Right lobe of liver (tissue), 6 donors: Measurements from ENCODE around the gene PIGA. TPM values are rescaled to one million over a fixed set of nuclear protein-coding genes. Genes with fewer than 3 reads are reported as not detected.

Source experiments
- ATAC-seq, 4 donors: fragments of 200-7000 bp; cut with Tn5 transposase; one replicate each; pipeline ENCODE4 v1.9.1; 2020; ENCODE audit warnings: mild to moderate bottlenecking in 4 of 4, moderate library complexity in 4 of 4
- DNase-seq, 3 donors: peaks; one replicate each; pipeline ENCODE4 v3.0.0-alpha.2; 2020
- H3K27ac ChIP-seq, 3 donors: fragments of 200-600 bp; one replicate each; pipeline ENCODE4 v1.8.0; 2022
- H3K27me3 ChIP-seq, 2 donors: fragments of 200-600 bp; one replicate each; pipeline ENCODE4 v1.8.0; 2022
- H3K36me3 ChIP-seq, 4 donors: fragments of 200-600 bp; sonication (generic) in 1 of 4; one replicate each; pipeline versions ENCODE4 v1.5.1 to v1.8.0; 2017 to 2022; ENCODE audit warnings: control low read depth in 1 of 4
- H3K4me1 ChIP-seq, 4 donors: fragments of 200-600 bp; sonication (generic) in 1 of 4; one replicate each; pipeline versions ENCODE4 v1.5.1 to v1.8.0; 2017 to 2022; ENCODE audit warnings: control low read depth in 1 of 4
- H3K4me3 ChIP-seq, 3 donors: fragments of 200-600 bp; one replicate each; pipeline ENCODE4 v1.8.0; 2022
- H3K9me3 ChIP-seq, 4 donors: fragments of 200-600 bp; sonication (generic) in 1 of 4; one replicate each; pipeline versions ENCODE4 v1.5.1 to v1.8.0; 2017 to 2022; ENCODE audit warnings: control low read depth in 1 of 4
- CTCF ChIP-seq, 4 donors: fragments of 200-600 bp in 3 of 4; fragments of 450-650 bp in 1 of 4; IDR thresholded peaks; one replicate each; pipeline versions ENCODE4 v1.5.1 to v1.8.0; 2016 to 2022; ENCODE audit warnings: antibody characterized with exemption in 4 of 4, mild to moderate bottlenecking in 2 of 4
- POLR2A ChIP-seq: fragments of 450-650 bp; IDR thresholded peaks from one replicate; pipeline ENCODE4 v1.6.1; 2017; ENCODE audit warnings: antibody characterized with exemption, mild to moderate bottlenecking
- WGBS: methylation state at CpG from one replicate; pipeline ENCODE4 v1.1.6; 2018; ENCODE audit warnings: low coverage, low lambda C conversion rate; ENCODE audit not compliant: insufficient coverage; ENCODE audit errors: missing lambda C conversion rate; 5-methylcytosine and 5-hydroxymethylcytosine counted together
- intact Hi-C, 2 donors: fragments of 100-400 bp; cut with DNase I; formaldehyde crosslinking; loops; one replicate each; pipeline versions ENCODE4 v1.11.2 to v1.14.1; 2022
- total RNA-seq, 6 experiments: library from RNA; depleted of rRNA in 2 of 6; stranded (reverse); fragments of >200 nt in 2 of 6; fragmentation: NEBNext Ultra II Directional in 3 of 6; extraction: Animal tissue kit (Norgen Biotek cat#: 25700) in 3 of 6; gene quantifications; one replicate each; pipeline versions ENCODE4 v1.1.0 to v1.2.4, GENCODE V29; 2016 to 2023
- donor health status: DM: no; HTN: yes; CAD: no.
- donor health status: DM: no; HTN: no; CAD: no.
- donor health status: DM: no; HTN: no; CAD: no.
- donor health status: DM: no; HTN: yes; CAD: no.
- donor health status: DM: no; HTN: yes; CAD: no.

Gene PIGA
- total RNA-seq, 6 experiments from 2014 or later = 4.8 to 12.5 (median 7.3) TPM

GRCh38 chrX:15340867-15341266 is 5.5 kb upstream of the PIGA start:
- no peak overlapping the region for H3K4me3 ChIP-seq
- WGBS = 81% methylated on average over 2 of the region's 2 CpGs
- peaks cover 3 to 4% of the 10 kb centered on the region in 2 donors for H3K27me3 ChIP-seq
- ATAC-seq (no peak), DNase-seq (no peak)
- intact Hi-C loops = no loop called here
- H3K36me3 ChIP-seq = no peaks in the 10 kb centered on the region
- no peak overlapping the region for H3K27ac ChIP-seq
- TF ChIP-seq CTCF (IDR thresholded peaks at IDR 0.05) = no peak
- no peak for TF ChIP-seq POLR2A
- H3K4me1 ChIP-seq = no peaks in the 10 kb centered on the region
- H3K9me3 ChIP-seq = no peaks in the 10 kb centered on the region

DNA sequence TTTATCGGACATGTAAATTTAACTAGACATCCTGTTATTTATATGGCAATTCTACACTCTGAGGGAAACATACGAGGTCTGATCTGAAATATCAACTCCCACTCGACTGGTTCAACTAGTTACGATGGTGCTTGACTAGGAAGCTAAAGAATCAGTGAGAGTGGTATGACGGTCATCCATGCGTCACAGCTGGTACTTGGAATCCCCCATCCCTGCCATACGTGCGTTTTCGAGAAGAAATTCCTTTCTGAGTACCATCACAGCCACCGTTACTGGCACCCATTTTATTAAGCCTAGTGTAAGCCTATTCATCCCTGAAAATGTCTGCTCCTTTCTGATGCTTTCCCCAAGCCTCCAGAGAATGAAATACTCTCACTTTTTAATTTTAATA is 695 bp upstream of the PIGA start:
- Histone ChIP-seq H3K4me1 (no peaks in the 10 kb centered on the region), H3K27me3 (peaks cover 0 to 4% of the 10 kb centered on the region in 2 donors), H3K9me3 (no peaks in the 10 kb centered on the region), H3K27ac (peak overlapping the region in 2 of 3 donors; percentile 21 to 82), H3K4me3 (peak overlapping the region; percentile 8 to 34 (median 26)), H3K36me3 (no peaks in the 10 kb centered on the region)
- intact Hi-C loops = no loop called here
- TF ChIP-seq POLR2A (no peak), CTCF (IDR thresholded peaks at IDR 0.05) (no peak)
- WGBS = 16% methylated on average over 10 of the region's 10 CpGs
- no peak for DNase-seq
- ATAC-seq = peak in 1 of 4 donors; percentile 5

DNA sequence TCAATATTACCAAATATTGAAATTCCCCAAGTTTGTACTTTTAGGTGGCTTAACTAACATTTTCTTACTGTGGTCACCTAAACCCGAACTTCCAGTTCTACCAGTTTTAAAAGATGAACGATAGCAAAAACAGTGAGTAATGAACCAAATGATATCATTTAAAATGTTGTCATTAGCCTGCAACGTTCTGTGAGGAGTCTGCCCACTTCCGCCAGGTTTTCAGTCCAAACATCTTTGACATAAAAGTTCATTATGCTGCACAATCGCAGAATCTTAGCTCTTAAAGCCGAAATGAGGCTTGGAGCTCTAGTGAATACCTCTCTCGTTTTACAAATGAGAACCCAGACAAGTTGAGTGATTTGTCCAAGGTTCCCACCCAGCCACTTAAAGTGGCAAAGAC is 762 bp downstream of the PIGA start:
- Histone ChIP-seq H3K4me3 (peak overlapping the region; percentile 60 to 63 (median 63)), H3K4me1 (no peaks in the 10 kb centered on the region), H3K27me3 (peaks cover 0 to 3% of the 10 kb centered on the region in 2 donors), H3K9me3 (no peaks in the 10 kb centered on the region), H3K36me3 (no peaks in the 10 kb centered on the region), H3K27ac (peak overlapping the region; percentile 71 to 88 (median 82))
- DNase-seq (no peak), ATAC-seq (no peak)
- intact Hi-C loops = no loop called here
- WGBS = 19% methylated on average over 7 of the region's 7 CpGs
- TF ChIP-seq POLR2A (no peak), CTCF (IDR thresholded peaks at IDR 0.05) (no peak)

GRCh38 chrX:15328821-15329220 is 6.5 kb downstream of the PIGA start:
- 43% methylated on average over 2 of the region's 2 CpGs for whole genome bisulfite sequencing
- no peaks in the 10 kb centered on the region for H3K36me3 ChIP-seq
- H3K27me3 ChIP-seq = no peaks in the 10 kb centered on the region
- H3K9me3 ChIP-seq = no peaks in the 10 kb centered on the region
- DNase-seq (no peak), ATAC-seq (no peak)
- intact Hi-C loops = no loop called here
- H3K27ac ChIP-seq = no peak overlapping the region
- no peaks in the 10 kb centered on the region for H3K4me1 ChIP-seq
- H3K4me3 ChIP-seq = no peak overlapping the region
- TF ChIP-seq POLR2A (no peak), CTCF (IDR thresholded peaks at IDR 0.05) (no peak)

- Histone ChIP-seq H3K4me1 (no peaks in the 10 kb centered on the region), H3K9me3 (no peaks in the 10 kb centered on the region), H3K27me3 (no peaks in the 10 kb centered on the region), H3K4me3 (no peak overlapping the region), H3K27ac (no peak overlapping the region), H3K36me3 (no peaks in the 10 kb centered on the region)
- no peak for TF ChIP-seq CTCF (IDR thresholded peaks at IDR 0.05)
- no peak for TF ChIP-seq POLR2A
- ATAC-seq = no peak
- intact Hi-C loops = no loop called here
- DNase-seq = no peak
- WGBS = 64% methylated on average over 2 of the region's 3 CpGs
These were observed 7.2 kb downstream of the PIGA start for GRCh38 chrX:15328131-15328530.
